CD4-positive, alpha-beta memory T cell (primary cell): ENCODE measurements around the gene SLC51B. TPM values are rescaled to one million over a fixed set of nuclear protein-coding genes. Genes with fewer than 3 reads are reported as not detected.
"Not testable (repeated sequence)": the region's sequence is repeated elsewhere in the genome, so short reads cannot be mapped to it uniquely, and the experiment has no call there.

Source experiments
- CTCF ChIA-PET: fragments of 350-600 bp; sonication (Branson Sonifier 250); formaldehyde crosslinking; loops from one replicate; lab custom pipeline; 2021; ENCODE audit warnings: inconsistent platforms; ENCODE audit not compliant: partially characterized antibody; lab: Charles Lee
- POLR2A ChIA-PET: fragments of 350-600 bp; sonication (Branson Sonifier 250); formaldehyde crosslinking; loops from one replicate; lab custom pipeline; 2021; ENCODE audit not compliant: partially characterized antibody; lab: Charles Lee
- DNase-seq, 5 donors: peaks; one replicate each; pipeline versions ENCODE4 v3.0.0 to v3.0.0-alpha.2; 2020 to 2022; ENCODE audit warnings: mixed read lengths in 1 of 5
- H3K27ac ChIP-seq: one replicate; pipeline ENCODE4 v1.7.0; 2013; ENCODE audit warnings: low read depth, low read length
- H3K27me3 ChIP-seq: 2 replicates; pipeline ENCODE4 v1.7.0; 2013; ENCODE audit warnings: mild to moderate bottlenecking, low read length, moderate library complexity; ENCODE audit not compliant: insufficient read depth
- H3K36me3 ChIP-seq: 2 replicates; pipeline ENCODE4 v1.7.0; 2013; ENCODE audit warnings: mild to moderate bottlenecking, low read length, moderate library complexity; ENCODE audit not compliant: insufficient read depth
- H3K4me1 ChIP-seq: 2 replicates; pipeline ENCODE4 v1.7.0; 2013; ENCODE audit warnings: mild to moderate bottlenecking, low read length, moderate library complexity; ENCODE audit not compliant: insufficient read depth
- H3K4me3 ChIP-seq, 2 donors: one replicate each; pipeline ENCODE4 v1.7.0; 2013; ENCODE audit warnings: low read length in 2 of 2, mild to moderate bottlenecking in 1 of 2
- H3K9me3 ChIP-seq, 2 donors: one replicate each; pipeline ENCODE4 v1.7.0; 2013; ENCODE audit warnings: low read length in 2 of 2, control low read depth in 1 of 2; ENCODE audit not compliant: control insufficient read depth in 1 of 2
- H3K27ac Mint-ChIP-seq, 7 donors: one replicate each; pipeline ENCODE4 v1.8.0; 2020 to 2021; ENCODE audit warnings: mixed read lengths in 7 of 7, mild to moderate bottlenecking in 6 of 7, inconsistent platforms in 3 of 7, moderate library complexity in 3 of 7
- H3K27me3 Mint-ChIP-seq, 2 donors: one replicate each; pipeline ENCODE4 v1.8.0; 2020 to 2021; ENCODE audit warnings: mixed read lengths in 2 of 2
- H3K36me3 Mint-ChIP-seq, 2 donors: one replicate each; pipeline ENCODE4 v1.8.0; 2020 to 2021; ENCODE audit warnings: mixed read lengths in 2 of 2, inconsistent platforms in 1 of 2, mild to moderate bottlenecking in 1 of 2
- H3K4me1 Mint-ChIP-seq, 4 donors: one replicate each; pipeline ENCODE4 v1.8.0; 2020 to 2021; ENCODE audit warnings: mixed read lengths in 4 of 4, mild to moderate bottlenecking in 1 of 4
- H3K4me3 Mint-ChIP-seq, 8 donors: one replicate each; pipeline ENCODE4 v1.8.0; 2020 to 2021; ENCODE audit warnings: mixed read lengths in 8 of 8, mild to moderate bottlenecking in 7 of 8, moderate library complexity in 6 of 8, inconsistent platforms in 3 of 8
- H3K9me3 Mint-ChIP-seq, 8 donors: one replicate each; pipeline ENCODE4 v1.8.0; 2020 to 2021; ENCODE audit warnings: mixed read lengths in 8 of 8, mild to moderate bottlenecking in 5 of 8, inconsistent platforms in 3 of 8, moderate library complexity in 1 of 8
- intact Hi-C: fragments of 100-400 bp; cut with micrococcal nuclease; formaldehyde crosslinking; loops from one replicate; pipeline ENCODE4 v1.15.1; 2023
- polyA plus RNA-seq, 2 donors: library from polyadenylated mRNA; unstranded; fragments of 300-500 nt; fragmentation: Illumina TruSeq; gene quantifications; one replicate each; pipeline ENCODE4 v1.2.3, GENCODE V29; 2021
- total RNA-seq, 2 experiments: library from RNA; stranded (reverse); gene quantifications; one replicate each; pipeline ENCODE4 v1.2.3, GENCODE V29; 2021

SLC51B gene
- total and polyA plus RNA-seq, 4 experiments from 2014 or later, result not detected

GRCh38 chr15:65093793-65094170 is 48.6 kb downstream of the SLC51B start:
- H3K27ac Mint-ChIP-seq, H3K9me3 Mint-ChIP-seq, H3K36me3 ChIP-seq, H3K27me3 ChIP-seq, CTCF ChIA-PET, POLR2A ChIA-PET, H3K4me1 Mint-ChIP-seq, H3K4me1 ChIP-seq, H3K4me3 Mint-ChIP-seq, H3K27me3 Mint-ChIP-seq, H3K4me3 ChIP-seq, H3K9me3 ChIP-seq, intact Hi-C loops, H3K27ac ChIP-seq, DNase-seq: not testable (repeated sequence)
- peaks cover 17 to 27% of the 10 kb centered on the region in 2 donors for H3K36me3 Mint-ChIP-seq

DNA sequence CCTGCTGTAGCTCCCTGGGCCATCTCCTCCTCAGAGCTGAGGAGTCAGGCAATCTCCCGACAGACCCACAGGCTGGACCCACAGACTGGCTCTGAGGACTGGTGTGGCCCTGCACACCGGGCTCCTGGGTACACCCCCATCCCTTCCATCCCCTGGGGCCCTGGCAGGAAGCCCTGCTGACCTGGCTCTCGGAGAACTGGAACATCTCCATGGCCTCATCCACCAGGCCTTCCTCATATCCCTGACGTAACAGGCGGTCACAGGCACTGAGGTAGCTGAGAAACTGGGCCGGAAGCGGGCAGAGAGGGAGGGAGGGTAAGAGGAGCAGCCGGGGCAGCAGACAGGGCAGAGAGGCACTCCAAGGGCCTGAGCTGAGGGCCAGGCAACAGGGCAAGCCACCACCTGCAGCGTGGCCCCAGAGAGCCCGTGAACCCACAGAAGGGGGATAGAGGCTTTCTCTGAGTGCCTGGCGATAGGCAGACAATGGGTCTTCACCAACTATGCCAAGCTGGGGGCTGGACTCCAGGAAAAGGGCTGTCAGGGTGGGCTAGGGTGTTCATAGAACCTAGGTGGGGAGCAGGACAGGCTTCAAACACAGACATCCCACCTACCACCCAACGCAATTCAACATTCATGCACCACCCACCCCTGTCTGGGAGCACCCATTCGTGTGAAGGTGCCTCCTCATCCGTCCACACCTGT is 49.3 kb downstream of the SLC51B start:
- Mint-ChIP-seq H3K36me3 (peaks cover 20 to 32% of the 10 kb centered on the region in 2 donors), H3K9me3 (no peaks in the 10 kb centered on the region), H3K27me3 (no peaks in the 10 kb centered on the region), H3K27ac (peak overlapping the region in 1 of 7 donors; percentile 12), H3K4me1 (no peaks in the 10 kb centered on the region), H3K4me3 (peak overlapping the region in 1 of 8 donors; percentile 32)
- CTCF ChIA-PET, result no interaction called here
- Histone ChIP-seq H3K27ac (no peak overlapping the region), H3K36me3 (peaks cover 12% of the 10 kb centered on the region), H3K27me3 (no peaks in the 10 kb centered on the region), H3K4me3 (no peak overlapping the region), H3K9me3 (no peaks in the 10 kb centered on the region), H3K4me1 (no peaks in the 10 kb centered on the region)
- DNase-seq, result no peak
- POLR2A ChIA-PET, result no interaction called here
- intact Hi-C loops, result no loop called here

DNA sequence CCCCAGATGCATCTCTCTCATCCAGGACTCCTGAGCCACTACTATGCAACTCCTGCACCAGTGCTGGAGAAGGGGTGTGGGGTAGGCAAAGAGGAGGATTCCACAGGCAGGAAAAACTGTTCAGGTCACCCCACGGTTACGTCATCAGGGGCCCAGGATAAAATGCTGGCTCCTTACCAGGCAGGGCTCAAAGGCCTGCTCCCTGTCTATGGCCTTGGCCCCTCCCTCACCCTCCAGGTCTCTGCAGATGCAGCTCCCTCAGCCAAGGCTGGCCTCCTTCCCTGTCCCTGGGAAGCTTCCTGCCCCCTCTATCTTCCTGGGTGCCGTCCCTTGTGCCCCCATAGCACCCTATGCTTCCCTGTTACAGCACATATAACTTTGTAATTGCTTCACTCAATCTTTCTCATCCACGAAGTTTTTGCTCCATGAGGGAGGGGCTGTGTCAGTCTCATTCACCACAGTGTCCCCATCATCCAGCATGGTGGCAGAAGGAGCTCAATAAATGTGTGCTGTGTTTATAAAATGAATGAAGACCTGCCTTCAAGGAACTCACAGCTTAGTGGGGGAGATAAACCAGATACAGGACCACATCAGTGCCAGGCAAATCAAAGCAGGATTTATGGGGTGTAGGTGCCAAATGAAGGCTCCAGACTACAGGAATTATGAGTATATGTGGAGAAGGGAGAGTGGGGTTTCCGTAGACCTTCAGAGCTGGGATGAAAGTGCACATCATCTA is 50.0 kb downstream of the SLC51B start:
- H3K9me3 ChIP-seq, result no peaks in the 10 kb centered on the region
- peaks cover 13% of the 10 kb centered on the region for H3K36me3 ChIP-seq
- no peak overlapping the region for H3K27ac ChIP-seq
- Mint-ChIP-seq H3K4me3 (no peak overlapping the region), H3K27ac (peak overlapping the region in 3 of 7 donors; percentile 12 to 46 (median 36)), H3K4me1 (no peaks in the 10 kb centered on the region), H3K36me3 (peaks cover 20 to 36% of the 10 kb centered on the region in 2 donors), H3K27me3 (no peaks in the 10 kb centered on the region), H3K9me3 (no peaks in the 10 kb centered on the region)
- no peaks in the 10 kb centered on the region for H3K4me1 ChIP-seq
- CTCF ChIA-PET, result interaction anchor here (0.6 kb wide), 1 partner anchor 189 kb away, joined by 3 read pairs; no protein-coding TSS in a partner anchor
- POLR2A ChIA-PET, result no interaction called here
- H3K4me3 ChIP-seq, result no peak overlapping the region
- DNase-seq, result no peak
- intact Hi-C loops, result no loop called here
- no peaks in the 10 kb centered on the region for H3K27me3 ChIP-seq

DNA sequence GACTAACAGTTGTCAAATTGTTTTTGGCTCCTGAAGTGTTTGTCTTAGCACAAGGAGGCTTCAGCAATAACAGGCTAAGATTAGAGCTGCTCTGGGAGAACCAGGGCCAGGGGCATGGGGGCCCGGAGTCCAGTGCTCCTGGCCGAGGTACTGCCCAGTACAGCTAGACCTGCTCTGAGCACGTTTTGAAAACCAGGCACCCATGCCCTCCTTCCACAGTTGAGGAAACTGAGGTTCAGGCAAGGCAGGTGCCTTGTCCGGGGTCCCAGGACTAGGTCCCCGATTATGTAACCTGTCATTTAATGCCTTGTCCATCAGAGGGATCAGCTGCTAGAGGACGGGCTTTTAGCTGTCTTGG is 50.5 kb downstream of the SLC51B start:
- Histone ChIP-seq H3K27ac (no peak overlapping the region), H3K4me1 (no peaks in the 10 kb centered on the region), H3K9me3 (no peaks in the 10 kb centered on the region), H3K4me3 (no peak overlapping the region), H3K36me3 (peaks cover 16% of the 10 kb centered on the region), H3K27me3 (no peaks in the 10 kb centered on the region)
- ChIA-PET CTCF (interaction anchor here (0.6 kb wide), 1 partner anchor 188 kb away, joined by 3 read pairs; no protein-coding TSS in a partner anchor), POLR2A (no interaction called here)
- H3K27ac Mint-ChIP-seq, result no peak overlapping the region
- no peak overlapping the region for H3K4me3 Mint-ChIP-seq
- H3K27me3 Mint-ChIP-seq, result no peaks in the 10 kb centered on the region
- DNase-seq, result no peak
- H3K4me1 Mint-ChIP-seq, result no peaks in the 10 kb centered on the region
- peaks cover 24 to 41% of the 10 kb centered on the region in 2 donors for H3K36me3 Mint-ChIP-seq
- intact Hi-C loops, result no loop called here
- H3K9me3 Mint-ChIP-seq, result no peaks in the 10 kb centered on the region

- no peak overlapping the region for H3K27ac ChIP-seq
- Mint-ChIP-seq H3K4me1 (peaks cover 0 to 5% (median 4%) of the 10 kb centered on the region in 4 donors), H3K27ac (peak overlapping the region in 2 of 7 donors; percentile 29 to 31), H3K36me3 (peaks cover 34 to 50% of the 10 kb centered on the region in 2 donors), H3K4me3 (peak overlapping the region in 1 of 8 donors; percentile 31), H3K27me3 (no peaks in the 10 kb centered on the region), H3K9me3 (no peaks in the 10 kb centered on the region)
- peaks cover 20% of the 10 kb centered on the region for H3K36me3 ChIP-seq
- intact Hi-C loops, result no loop called here
- ChIA-PET POLR2A (no interaction called here), CTCF (no interaction called here)
- H3K4me1 ChIP-seq, result no peaks in the 10 kb centered on the region
- DNase-seq, result no peak
- H3K27me3 ChIP-seq, result no peaks in the 10 kb centered on the region
- H3K9me3 ChIP-seq, result no peaks in the 10 kb centered on the region
- H3K4me3 ChIP-seq, result no peak overlapping the region
Measured at GRCh38 chr15:65096481-65097385, 51.5 kb downstream of the SLC51B start.

- intact Hi-C loops, result no loop called here
- Histone ChIP-seq H3K4me1 (no peaks in the 10 kb centered on the region), H3K27me3 (no peaks in the 10 kb centered on the region), H3K36me3 (peaks cover 20% of the 10 kb centered on the region), H3K4me3 (no peak overlapping the region), H3K27ac (no peak overlapping the region), H3K9me3 (no peaks in the 10 kb centered on the region)
- H3K27ac Mint-ChIP-seq, result peak overlapping the region in 3 of 7 donors; percentile 39 to 65 (median 55)
- no peaks in the 10 kb centered on the region for H3K27me3 Mint-ChIP-seq
- peaks cover 0 to 5% (median 4%) of the 10 kb centered on the region in 4 donors for H3K4me1 Mint-ChIP-seq
- no peaks in the 10 kb centered on the region for H3K9me3 Mint-ChIP-seq
- peaks cover 34 to 50% of the 10 kb centered on the region in 2 donors for H3K36me3 Mint-ChIP-seq
- H3K4me3 Mint-ChIP-seq, result no peak overlapping the region
- CTCF ChIA-PET, result no interaction called here
- POLR2A ChIA-PET, result no interaction called here
- no peak for DNase-seq
Measured at GRCh38 chr15:65097651-65098263, 52.6 kb downstream of the SLC51B start.
